Mesenchymal stem cell (in vitro differentiated cells and primary cell): ENCODE measurements around the gene HDGF.

Experiments used
- DNase-seq: peaks from one replicate; pipeline ENCODE4 v3.0.0-alpha.2; 2013
- H2AFZ ChIP-seq: one replicate; pipeline ENCODE4 v1.6.1; 2013; ENCODE audit warnings: low read depth, mild to moderate bottlenecking, control low read depth, inconsistent platforms, low read length, moderate library complexity
- H2AK5ac ChIP-seq: 2 replicates; pipeline ENCODE4 v1.6.1; 2013; ENCODE audit warnings: low read length, moderate library complexity, mild to moderate bottlenecking, inconsistent platforms; ENCODE audit not compliant: severe bottlenecking
- H2BK120ac ChIP-seq: one replicate; pipeline ENCODE4 v1.6.1; 2013; ENCODE audit warnings: low read depth, mild to moderate bottlenecking, inconsistent platforms, low read length, moderate library complexity
- H2BK12ac ChIP-seq, 2 experiments: one replicate each; pipeline ENCODE4 v1.6.1; 2013; ENCODE audit warnings: inconsistent platforms in 2 of 2, low read length in 2 of 2, mild to moderate bottlenecking in 2 of 2, moderate library complexity in 2 of 2, control low read depth in 1 of 2
- H2BK15ac ChIP-seq: one replicate; pipeline ENCODE4 v1.6.1; 2013; ENCODE audit warnings: mild to moderate bottlenecking, low read depth, inconsistent platforms; ENCODE audit not compliant: poor library complexity, severe bottlenecking
- H2BK5ac ChIP-seq: 2 replicates; pipeline ENCODE4 v1.6.1; 2013; ENCODE audit warnings: low read depth, mild to moderate bottlenecking, low read length, control low read depth, inconsistent platforms; ENCODE audit not compliant: poor library complexity, severe bottlenecking
- H3K14ac ChIP-seq, 2 experiments: one replicate each; pipeline ENCODE4 v1.6.1; 2013; ENCODE audit warnings: inconsistent platforms in 2 of 2, low read length in 2 of 2, control low read depth in 1 of 2, mild to moderate bottlenecking in 1 of 2, moderate library complexity in 1 of 2
- H3K18ac ChIP-seq, 2 experiments: one replicate each; pipeline ENCODE4 v1.6.1; 2013; ENCODE audit warnings: inconsistent platforms in 2 of 2, low read length in 2 of 2, control low read depth in 1 of 2, low read depth in 1 of 2, mild to moderate bottlenecking in 1 of 2
- H3K23ac ChIP-seq, 2 experiments: one replicate each; pipeline ENCODE4 v1.6.1; 2013; ENCODE audit warnings: inconsistent platforms in 2 of 2, low read length in 2 of 2, mild to moderate bottlenecking in 2 of 2, moderate library complexity in 2 of 2, control low read depth in 1 of 2
- H3K27ac ChIP-seq: 2 replicates; pipeline ENCODE4 v1.5.1; 2013; ENCODE audit warnings: mild to moderate bottlenecking, moderate library complexity, low read length, control low read depth, inconsistent platforms; ENCODE audit not compliant: poor library complexity, severe bottlenecking
- H3K27me3 ChIP-seq, 2 experiments: 2 replicates each; pipeline versions ENCODE4 v1.6.1 to v1.7.0; 2013; ENCODE audit warnings: low read length in 2 of 2, mild to moderate bottlenecking in 2 of 2, moderate library complexity in 2 of 2, control low read depth in 1 of 2, inconsistent platforms in 1 of 2; ENCODE audit not compliant: control insufficient read depth in 1 of 2, insufficient read depth in 1 of 2
- H3K36me3 ChIP-seq, 2 experiments: 2 replicates each; pipeline versions ENCODE4 v1.6.1 to v1.7.0; 2013; ENCODE audit warnings: low read length in 2 of 2, control low read depth in 1 of 2, inconsistent platforms in 1 of 2, low read depth in 1 of 2, mild to moderate bottlenecking in 1 of 2; ENCODE audit not compliant: insufficient read depth in 2 of 2, control insufficient read depth in 1 of 2
- H3K4ac ChIP-seq, 2 experiments: one replicate each; pipeline ENCODE4 v1.6.1; 2013; ENCODE audit warnings: inconsistent platforms in 2 of 2, low read length in 2 of 2, mild to moderate bottlenecking in 2 of 2, moderate library complexity in 2 of 2, control low read depth in 1 of 2, low read depth in 1 of 2
- H3K4me1 ChIP-seq: 2 replicates; pipeline ENCODE4 v1.6.1; 2013; ENCODE audit warnings: low read depth, low read length, control low read depth; ENCODE audit not compliant: control insufficient read depth, insufficient read depth
- H3K4me2 ChIP-seq: 2 replicates; pipeline ENCODE4 v1.6.1; 2013; ENCODE audit warnings: low read length, mild to moderate bottlenecking, inconsistent platforms; ENCODE audit not compliant: poor library complexity, severe bottlenecking
- H3K4me3 ChIP-seq, 2 experiments: 2 replicates each; pipeline versions ENCODE4 v1.5.1 to v1.7.0; 2013; ENCODE audit warnings: low read length in 2 of 2, mild to moderate bottlenecking in 2 of 2, control low read depth in 1 of 2, low read depth in 1 of 2; ENCODE audit not compliant: insufficient read depth in 1 of 2
- H3K79me1 ChIP-seq: replicated peaks from 2 replicates; pipeline ENCODE4 v1.6.1; 2013; ENCODE audit warnings: mild to moderate bottlenecking, control low read depth, low read length, inconsistent platforms; ENCODE audit not compliant: poor library complexity, severe bottlenecking
- H3K9ac ChIP-seq: 2 replicates; pipeline ENCODE4 v1.7.0; 2013; ENCODE audit warnings: mild to moderate bottlenecking, low read length, moderate library complexity
- H3K9me3 ChIP-seq: 2 replicates; pipeline ENCODE4 v1.7.0; 2013; ENCODE audit warnings: mild to moderate bottlenecking, low read length; ENCODE audit not compliant: control insufficient read depth
- H4K8ac ChIP-seq: one replicate; pipeline ENCODE4 v1.6.1; 2013; ENCODE audit warnings: inconsistent platforms, mild to moderate bottlenecking, low read length, moderate library complexity
- H4K91ac ChIP-seq: one replicate; pipeline ENCODE4 v1.6.1; 2013; ENCODE audit warnings: mild to moderate bottlenecking, low read length, inconsistent platforms
- WGBS: methylation state at CpG from one replicate; pipeline ENCODE4 v1.1.7; 2013; ENCODE audit warnings: mixed read lengths; 5-methylcytosine and 5-hydroxymethylcytosine counted together

The HDGF gene

DNA sequence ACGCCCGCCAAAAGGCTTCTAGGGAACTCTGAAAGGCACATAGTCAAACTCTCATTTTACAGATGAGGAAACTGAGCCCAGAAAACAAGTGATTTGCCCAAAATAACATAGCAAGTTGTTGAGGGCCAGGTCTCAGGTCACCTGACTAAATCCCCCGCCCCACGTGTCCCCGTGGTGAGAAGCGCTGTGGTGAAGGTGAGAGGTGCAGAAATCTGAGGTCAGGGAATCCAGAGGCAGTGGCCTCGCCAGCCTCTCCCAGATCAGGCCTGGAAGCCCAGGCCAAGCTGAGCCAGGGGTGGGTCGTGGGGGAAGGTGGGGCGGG, 5.1 kb downstream of the HDGF start:
- peak overlapping the region; percentile 94 for H3K4me2 ChIP-seq
- no peak for DNase-seq
- H4K91ac ChIP-seq = peak overlapping the region; percentile 96
- peak overlapping the region in 1 of 2 experiments; percentile 95 for H3K4ac ChIP-seq
- 28% methylated on average over 9 of the region's 9 CpGs for WGBS
- peak overlapping the region; percentile 96 for H4K8ac ChIP-seq
- H3K4me1 ChIP-seq = peaks cover 45% of the 10 kb centered on the region
- no peaks in the 10 kb centered on the region for H3K9me3 ChIP-seq
- peaks cover 9% of the 10 kb centered on the region for H3K79me1 ChIP-seq
- peaks cover 41 to 42% of the 10 kb centered on the region in 2 experiments for H3K36me3 ChIP-seq
- H2AK5ac ChIP-seq = peak overlapping the region; percentile 99
- peak overlapping the region; percentile 56 for H2BK15ac ChIP-seq
- no peaks in the 10 kb centered on the region for H3K27me3 ChIP-seq
- peak overlapping the region; percentile 100 for H3K27ac ChIP-seq
- peak overlapping the region; percentile 50 for H2BK5ac ChIP-seq
- H3K9ac ChIP-seq = peak overlapping the region; percentile 99
- peak overlapping the region; percentile 70 to 82 for H2BK12ac ChIP-seq
- H3K14ac ChIP-seq = no peak overlapping the region
- no peak overlapping the region for H2AFZ ChIP-seq
- H3K18ac ChIP-seq = peak overlapping the region; percentile 85 to 97
- H2BK120ac ChIP-seq = peak overlapping the region; percentile 94
- peak overlapping the region in 1 of 2 experiments; percentile 74 for H3K23ac ChIP-seq
- peak overlapping the region in 1 of 2 experiments; percentile 74 for H3K4me3 ChIP-seq

- WGBS = 89% methylated on average over 3 of the region's 3 CpGs
- Histone ChIP-seq H3K27me3 (no peaks in the 10 kb centered on the region), H4K8ac (peak overlapping the region; percentile 96), H3K14ac (no peak overlapping the region), H3K27ac (peak overlapping the region; percentile 100), H3K36me3 (peaks cover 41 to 42% of the 10 kb centered on the region in 2 experiments), H3K18ac (peak overlapping the region; percentile 85 to 97), H3K4me1 (peaks cover 45% of the 10 kb centered on the region), H3K23ac (no peak overlapping the region), H3K4me3 (peak overlapping the region in 1 of 2 experiments; percentile 74), H2AFZ (no peak overlapping the region), H3K9me3 (no peaks in the 10 kb centered on the region), H2AK5ac (peak overlapping the region; percentile 99), H3K4me2 (peak overlapping the region; percentile 94), H3K9ac (peak overlapping the region; percentile 99), H2BK15ac (peak overlapping the region; percentile 56), H3K4ac (peak overlapping the region in 1 of 2 experiments; percentile 95), H2BK12ac (peak overlapping the region; percentile 29 to 70), H3K79me1 (peaks cover 9% of the 10 kb centered on the region), H2BK120ac (no peak overlapping the region), H2BK5ac (peak overlapping the region; percentile 50), H4K91ac (no peak overlapping the region)
- no peak for DNase-seq
These were observed 5.6 kb downstream of the HDGF start for GRCh38 chr1:156745881-156746280.

DNA sequence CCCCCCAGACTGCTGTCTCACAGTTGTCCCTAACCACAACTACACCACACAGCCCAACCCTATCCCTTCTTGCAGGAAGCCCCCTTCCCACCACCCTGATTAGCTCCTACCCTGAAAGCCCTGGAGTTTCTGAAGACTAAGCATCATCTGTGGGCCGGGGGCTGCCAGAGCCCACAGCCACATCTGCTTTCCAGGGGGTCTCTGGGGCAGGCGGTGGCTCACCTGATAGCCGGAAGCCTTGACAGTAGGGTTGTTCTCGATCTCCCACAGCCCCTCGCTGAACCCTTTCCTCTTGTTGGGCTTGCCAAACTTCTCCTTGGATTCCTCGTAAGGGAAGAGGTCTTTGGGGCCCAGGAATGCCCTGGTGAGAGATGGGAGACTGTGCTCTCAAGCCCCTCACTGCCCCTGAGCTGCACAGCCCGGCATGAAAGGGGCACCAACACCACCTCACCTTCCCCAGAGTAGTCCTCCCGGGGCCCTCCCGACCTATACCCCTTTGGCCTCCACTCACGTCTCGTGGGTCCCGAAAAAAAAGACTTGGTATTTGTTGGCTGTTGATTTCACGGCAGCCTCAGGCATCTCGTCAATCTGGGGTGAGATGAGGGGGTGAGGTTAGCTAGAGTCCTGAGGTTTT, 6.6 kb downstream of the HDGF start:
- Histone ChIP-seq H2AFZ (no peak overlapping the region), H3K9ac (peak overlapping the region; percentile 99), H4K8ac (no peak overlapping the region), H2BK120ac (no peak overlapping the region), H3K9me3 (no peaks in the 10 kb centered on the region), H3K4me1 (peaks cover 44% of the 10 kb centered on the region), H3K4me2 (no peak overlapping the region), H2BK15ac (no peak overlapping the region), H3K79me1 (peaks cover 9% of the 10 kb centered on the region), H2BK5ac (no peak overlapping the region), H3K27ac (no peak overlapping the region), H2BK12ac (no peak overlapping the region), H3K36me3 (peaks cover 41 to 42% of the 10 kb centered on the region in 2 experiments), H3K4me3 (no peak overlapping the region), H3K27me3 (no peaks in the 10 kb centered on the region), H3K18ac (no peak overlapping the region), H3K23ac (no peak overlapping the region), H3K4ac (no peak overlapping the region), H3K14ac (no peak overlapping the region), H4K91ac (no peak overlapping the region), H2AK5ac (peak overlapping the region; percentile 82)
- no peak for DNase-seq
- over 99% methylated on average over 14 of the region's 14 CpGs for WGBS

- Histone ChIP-seq H3K14ac (no peak overlapping the region), H2BK120ac (no peak overlapping the region), H2BK5ac (no peak overlapping the region), H2AFZ (no peak overlapping the region), H3K9ac (peak overlapping the region; percentile 99), H3K4me3 (no peak overlapping the region), H3K4me1 (peaks cover 39% of the 10 kb centered on the region), H2BK12ac (no peak overlapping the region), H3K79me1 (peaks cover 10% of the 10 kb centered on the region), H2BK15ac (no peak overlapping the region), H3K4me2 (no peak overlapping the region), H3K27me3 (no peaks in the 10 kb centered on the region), H3K27ac (no peak overlapping the region), H3K36me3 (peaks cover 37 to 40% of the 10 kb centered on the region in 2 experiments), H3K23ac (no peak overlapping the region), H3K4ac (no peak overlapping the region), H3K9me3 (no peaks in the 10 kb centered on the region), H3K18ac (no peak overlapping the region), H4K91ac (no peak overlapping the region), H2AK5ac (no peak overlapping the region), H4K8ac (no peak overlapping the region)
- 97% methylated on average over 5 of the region's 12 CpGs for WGBS
- no peak for DNase-seq
These were observed 7.1 kb downstream of the HDGF start for GRCh38 chr1:156744344-156744743.
